HEK293 (cell line): ENCODE results near the gene TK2.

Source experiments
- CTCF ChIA-PET: fragments of 350-600 bp; formaldehyde crosslinking; extraction: SDS; loops from one replicate; lab custom pipeline; 2021; ENCODE audit warnings: antibody characterized with exemption; lab: Yijun Ruan, JAX
- POLR2A ChIA-PET: fragments of 300-600 bp; formaldehyde crosslinking; extraction: SDS; loops from one replicate; lab custom pipeline; 2020; ENCODE audit warnings: antibody characterized with exemption, inconsistent platforms; lab: Yijun Ruan, JAX
- H3K27ac ChIP-seq: fragments of 200-500 bp; sonication (Bioruptor generic); 2 replicates; pipeline ENCODE4 v1.5.1; 2014; ENCODE audit warnings: low read depth, low read length, control low read depth, inconsistent platforms; ENCODE audit errors: extremely low read depth
- H3K36me3 ChIP-seq, 2 experiments: fragments of 200-500 bp in 1 of 2; sonication (Bioruptor generic) in 1 of 2; 1 replicate in 1 of 2; 2 replicates in 1 of 2; pipeline ENCODE4 v1.5.1; 2014 to 2017; ENCODE audit warnings: inconsistent platforms in 2 of 2, low read length in 2 of 2; ENCODE audit not compliant: control insufficient read depth in 2 of 2, insufficient read depth in 1 of 2
- H3K4me1 ChIP-seq: fragments of 200-500 bp; sonication (Bioruptor generic); 2 replicates; pipeline ENCODE4 v1.5.1; 2014; ENCODE audit warnings: mild to moderate bottlenecking, low read length, inconsistent platforms; ENCODE audit not compliant: control insufficient read depth, insufficient read depth
- H3K4me3 ChIP-seq: 2 replicates; pipeline ENCODE4 v1.5.1; 2011; ENCODE audit warnings: low read depth, mild to moderate bottlenecking, control low read depth, low read length, moderate library complexity
- H3K9me3 ChIP-seq: fragments of 200-500 bp; sonication (Bioruptor generic); 2 replicates; pipeline ENCODE4 v1.5.1; 2014; ENCODE audit warnings: low read depth, low read length, inconsistent platforms; ENCODE audit not compliant: control insufficient read depth, insufficient read depth
- AEBP2 ChIP-seq: fragments of 450-650 bp; formaldehyde crosslinking; IDR thresholded peaks from 2 replicates; pipeline ENCODE4 v1.5.1; 2016; ENCODE audit warnings: missing biosample characterization, missing genetic modification characterization, borderline replicate concordance
- BCL11A ChIP-seq: fragments of 450-650 bp; formaldehyde crosslinking; IDR thresholded peaks from 2 replicates; pipeline ENCODE4 v1.5.1; 2016; ENCODE audit warnings: low read depth, missing biosample characterization, missing genetic modification characterization
- KLF16 ChIP-seq: fragments of 450-650 bp; formaldehyde crosslinking; IDR thresholded peaks from 2 replicates; pipeline ENCODE4 v1.5.1; 2017; ENCODE audit warnings: missing biosample characterization, missing genetic modification characterization
- PRDM2 ChIP-seq: fragments of 450-650 bp; formaldehyde crosslinking; IDR thresholded peaks from 2 replicates; pipeline ENCODE4 v1.5.1; 2016; ENCODE audit warnings: missing biosample characterization, missing genetic modification characterization, borderline replicate concordance
- SALL2 ChIP-seq: fragments of 450-650 bp; formaldehyde crosslinking; IDR thresholded peaks from 2 replicates; pipeline ENCODE4 v1.5.0; 2017; ENCODE audit warnings: missing biosample characterization, mild to moderate bottlenecking, missing genetic modification characterization, borderline replicate concordance
- ZNF112 ChIP-seq: fragments of 450-650 bp; formaldehyde crosslinking; IDR thresholded peaks from 2 replicates; pipeline ENCODE4 v1.5.0; 2017; ENCODE audit warnings: missing biosample characterization, missing genetic modification characterization
- ZNF157 ChIP-seq: fragments of 450-650 bp; formaldehyde crosslinking; IDR thresholded peaks from 2 replicates; pipeline ENCODE4 v1.5.1; 2016; ENCODE audit warnings: missing biosample characterization, missing genetic modification characterization
- ZNF184 ChIP-seq: fragments of 450-650 bp; IDR thresholded peaks from 2 replicates; pipeline ENCODE4 v1.5.1; 2018; ENCODE audit warnings: missing biosample characterization, mild to moderate bottlenecking, missing genetic modification characterization
- ZNF19 ChIP-seq: fragments of 450-650 bp; formaldehyde crosslinking; IDR thresholded peaks from 2 replicates; pipeline ENCODE4; 2016; ENCODE audit warnings: missing biosample characterization, missing genetic modification characterization, low read depth
- ZNF274 ChIP-seq, 2 experiments: fragments of 200-500 bp in 1 of 2; fragments of 450-650 bp in 1 of 2; sonication (Bioruptor generic) in 1 of 2; formaldehyde crosslinking in 1 of 2; IDR thresholded peaks; 2 replicates each; pipeline versions ENCODE4 v1.5.1 to v1.6.1; 2014 to 2016; ENCODE audit warnings: borderline replicate concordance in 1 of 2, inconsistent platforms in 1 of 2, low read length in 1 of 2, missing biosample characterization in 1 of 2, missing genetic modification characterization in 1 of 2
- ZNF280D ChIP-seq: fragments of 450-650 bp; formaldehyde crosslinking; IDR thresholded peaks from 2 replicates; pipeline ENCODE4 v1.5.1; 2016; ENCODE audit warnings: missing biosample characterization, missing genetic modification characterization
- ZNF311 ChIP-seq: fragments of 450-650 bp; formaldehyde crosslinking; IDR thresholded peaks from 2 replicates; pipeline ENCODE4 v1.5.1; 2017; ENCODE audit warnings: missing biosample characterization, missing genetic modification characterization, borderline replicate concordance
- ZNF561 ChIP-seq: fragments of 450-650 bp; IDR thresholded peaks from 2 replicates; pipeline ENCODE4 v1.5.1; 2018; ENCODE audit warnings: missing biosample characterization, missing genetic modification characterization, borderline replicate concordance
- ZNF654 ChIP-seq: fragments of 450-650 bp; formaldehyde crosslinking; IDR thresholded peaks from 2 replicates; pipeline ENCODE4 v1.5.1; 2016; ENCODE audit warnings: low read depth, missing biosample characterization, missing genetic modification characterization
- ZNF843 ChIP-seq: fragments of 450-650 bp; formaldehyde crosslinking; IDR thresholded peaks from 2 replicates; pipeline ENCODE4 v1.5.1; 2016; ENCODE audit warnings: missing biosample characterization, missing genetic modification characterization

TK2 gene

GRCh38 chr16:66560107-66560506 is 10.2 kb upstream of the TK2 start:
- ChIA-PET CTCF (interaction anchor here (0.7 kb wide), 1 partner anchor 459 kb away, joined by 9 read pairs; no protein-coding TSS in a partner anchor), POLR2A (no interaction called here)
- peaks cover 0 to 72% of the 10 kb centered on the region in 2 experiments; a peak in 2 of 3 replicates for H3K36me3 ChIP-seq
- no peaks in the 10 kb centered on the region for H3K4me1 ChIP-seq
- H3K27ac ChIP-seq, result no peak overlapping the region
- H3K9me3 ChIP-seq, result no peaks in the 10 kb centered on the region
- TF ChIP-seq ZNF112 (tag by site-specific recombination) (no peak), SALL2 (tag by site-specific recombination) (no peak), ZNF274 (IDR thresholded peaks at IDR 0.05; ENCODE audit: low read length) (no peak), ZNF274 (tag by site-specific recombination; IDR thresholded peaks at IDR 0.05; ENCODE audit: borderline replicate concordance) (no peak)
- H3K4me3 ChIP-seq, result no peak overlapping the region

- H3K36me3 ChIP-seq, result peaks cover 0 to 30% of the 10 kb centered on the region in 2 experiments; a peak in 1 of 3 replicates
- TF ChIP-seq KLF16 (tag by site-specific recombination) (no peak), AEBP2 (tag by site-specific recombination) (no peak), ZNF280D (tag by site-specific recombination) (no peak), BCL11A (tag by site-specific recombination) (no peak), ZNF843 (tag by site-specific recombination) (no peak), ZNF654 (tag by site-specific recombination) (no peak), ZNF311 (tag by site-specific recombination) (no peak), ZNF19 (tag by site-specific recombination) (no peak), PRDM2 (tag by site-specific recombination) (no peak), ZNF184 (tag by site-specific recombination) (no peak), ZNF157 (tag by site-specific recombination) (no peak), ZNF561 (no peak)
- no peak overlapping the region for H3K4me3 ChIP-seq
- H3K27ac ChIP-seq, result no peak overlapping the region
- ChIA-PET CTCF (no interaction called here), POLR2A (no interaction called here)
- H3K4me1 ChIP-seq, result no peaks in the 10 kb centered on the region
- no peaks in the 10 kb centered on the region for H3K9me3 ChIP-seq
Measured at GRCh38 chr16:66554495-66554894, 4.6 kb upstream of the TK2 start.
